GM19467 (cell line): ENCODE results near the gene ABCG4.
"Not testable (repeated sequence)": the region's sequence is repeated elsewhere in the genome, so short reads cannot be mapped to it uniquely, and the experiment has no call there.

Experiments used
- ATAC-seq: cut with Tn5 transposase; IDR thresholded peaks from one replicate; pipeline ENCODE4 v1.9.1; 2021; ENCODE audit warnings: mild to moderate bottlenecking, moderate library complexity; ENCODE audit not compliant: unreplicated experiment

The ABCG4 gene

DNA sequence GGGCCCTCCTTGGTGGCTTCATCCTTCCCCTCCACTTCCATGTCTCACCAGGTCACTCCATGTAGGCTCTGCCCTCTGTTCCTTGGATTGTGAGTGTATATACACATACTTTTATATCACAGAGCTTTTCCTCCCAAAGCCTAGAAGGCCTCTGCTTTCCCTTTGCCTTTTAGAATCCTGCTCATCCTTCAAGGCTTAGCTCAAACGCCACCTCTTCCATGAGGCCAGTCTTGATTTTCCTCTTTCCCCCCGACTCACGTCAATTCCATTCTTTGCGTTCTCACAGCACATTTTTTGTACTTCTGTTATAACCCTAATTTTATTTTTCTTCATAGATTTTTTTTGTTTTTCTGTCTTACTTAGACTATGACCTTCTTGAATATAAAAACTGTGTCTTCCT lies 3.8 kb downstream of the ABCG4 start:
- ATAC-seq, result no peak

DNA sequence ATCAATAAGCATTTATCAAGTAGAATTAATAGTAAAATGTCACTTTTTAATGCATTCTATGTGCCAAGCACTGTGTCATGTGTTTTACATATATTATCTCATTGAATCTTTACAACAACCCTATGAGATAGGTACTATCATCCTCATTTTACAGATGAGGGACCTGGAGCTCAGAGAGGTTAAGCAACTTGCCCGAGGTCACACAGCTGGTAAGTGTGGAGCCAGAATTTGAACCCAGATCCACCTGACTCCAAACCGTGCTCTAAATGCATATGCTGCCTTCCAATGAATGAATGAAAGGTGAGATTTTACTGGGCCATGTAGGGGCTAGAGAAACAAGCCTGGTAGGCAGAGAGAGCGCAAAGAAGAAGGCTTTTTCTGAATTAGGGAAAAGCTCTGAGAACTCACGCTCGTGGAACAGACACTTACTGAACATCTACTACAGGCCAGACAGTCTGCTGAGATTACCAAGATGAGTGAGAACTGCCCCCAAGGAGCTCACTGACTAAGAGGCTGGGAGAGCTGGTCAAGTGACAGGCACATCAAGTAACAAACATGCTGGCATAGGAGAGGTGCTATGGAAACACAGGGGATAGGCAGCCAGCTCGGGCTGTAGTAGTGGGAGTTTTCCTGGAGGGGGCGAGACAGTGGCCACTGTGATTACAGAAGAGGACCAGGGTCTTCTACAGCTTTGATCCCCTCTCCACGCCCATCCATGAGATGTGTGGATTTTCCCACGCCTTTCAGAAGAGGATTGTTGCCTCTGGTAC lies 4.4 kb downstream of the ABCG4 start:
- ATAC-seq, result no peak

DNA sequence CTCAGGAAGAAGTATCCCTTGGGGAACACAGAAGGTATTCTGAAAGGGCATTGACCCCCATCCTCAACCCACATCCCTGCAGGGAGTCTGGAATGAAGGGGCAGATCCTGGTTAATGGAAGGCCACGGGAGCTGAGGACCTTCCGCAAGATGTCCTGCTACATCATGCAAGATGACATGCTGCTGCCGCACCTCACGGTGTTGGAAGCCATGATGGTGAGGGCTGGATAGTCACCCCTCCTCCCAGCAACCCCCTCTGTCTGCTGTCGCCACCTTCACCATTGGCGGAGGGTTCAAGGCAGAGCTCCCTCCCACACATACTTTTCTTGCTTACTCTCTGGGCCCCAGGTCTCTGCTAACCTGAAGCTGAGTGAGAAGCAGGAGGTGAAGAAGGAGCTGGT lies 5.3 kb downstream of the ABCG4 start:
- ATAC-seq, result no peak

DNA sequence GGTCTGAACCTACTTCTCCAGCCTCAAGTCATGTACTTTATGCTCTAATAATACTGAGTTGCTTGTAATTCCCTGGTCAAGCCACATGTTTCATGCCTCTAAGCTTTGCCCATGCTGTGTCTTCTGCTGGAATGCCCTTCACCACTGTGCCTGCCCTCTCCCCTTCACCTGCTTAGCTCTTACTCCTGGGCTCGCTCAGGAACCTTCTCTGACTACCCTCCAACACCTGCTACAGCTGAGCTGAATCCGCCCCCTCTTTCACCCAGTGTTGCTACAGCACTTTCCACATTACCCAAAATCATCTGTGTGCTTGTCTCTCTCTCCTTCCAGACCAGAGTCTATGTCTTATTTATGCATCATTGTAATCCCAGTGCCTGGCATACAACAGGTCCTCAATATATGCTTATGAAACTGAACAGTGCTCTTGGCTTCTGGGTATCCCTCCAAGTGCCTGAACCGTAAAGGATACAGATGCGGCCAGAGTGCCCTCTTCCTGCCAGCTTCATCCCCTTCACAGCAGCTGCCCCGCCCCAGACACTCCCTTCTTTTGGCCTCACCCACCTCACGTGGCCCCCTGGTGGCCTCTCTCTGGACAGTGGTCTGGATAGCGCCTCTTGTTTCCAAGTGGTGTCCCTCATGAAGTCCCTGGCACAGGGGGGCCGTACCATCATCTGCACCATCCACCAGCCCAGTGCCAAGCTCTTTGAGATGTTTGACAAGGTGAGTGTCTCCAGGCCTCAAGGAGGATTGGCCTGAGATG lies 7.1 kb downstream of the ABCG4 start:
- ATAC-seq, result no peak

DNA sequence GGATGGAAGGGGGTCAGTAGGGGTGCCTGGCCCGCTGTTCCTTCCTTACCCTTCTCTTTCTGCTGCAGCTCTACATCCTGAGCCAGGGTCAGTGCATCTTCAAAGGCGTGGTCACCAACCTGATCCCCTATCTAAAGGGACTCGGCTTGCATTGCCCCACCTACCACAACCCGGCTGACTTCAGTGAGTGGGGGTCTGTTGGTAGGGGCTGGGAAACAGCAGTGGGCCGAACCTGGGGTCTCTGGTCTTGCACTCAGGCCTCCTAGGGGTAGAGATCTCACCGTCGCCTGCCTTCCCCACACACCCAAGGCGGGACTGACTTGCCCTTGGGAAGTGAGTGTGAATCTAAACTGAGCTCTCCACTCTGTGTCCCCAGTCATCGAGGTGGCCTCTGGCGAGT lies 7.6 kb downstream of the ABCG4 start:
- no peak for ATAC-seq

DNA sequence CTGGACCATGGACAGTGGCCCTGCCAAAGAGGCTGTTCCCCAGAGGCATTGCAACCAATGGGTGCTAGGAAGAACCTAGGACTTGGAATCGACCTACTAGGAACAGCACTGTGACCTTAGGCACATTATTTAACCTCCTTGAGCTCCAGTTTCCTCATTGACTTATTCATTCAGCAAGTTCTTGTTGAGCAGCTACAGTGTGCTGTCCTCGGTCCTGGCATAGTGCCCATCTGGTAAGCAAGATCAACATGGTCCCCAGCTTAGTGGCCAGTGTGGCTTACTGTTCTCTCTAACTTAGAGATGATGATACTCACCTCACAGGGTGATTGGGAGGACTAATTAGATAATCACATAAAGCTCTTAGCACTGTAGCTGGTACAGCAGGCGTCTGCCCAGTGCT lies 8.2 kb downstream of the ABCG4 start:
- no peak for ATAC-seq

DNA sequence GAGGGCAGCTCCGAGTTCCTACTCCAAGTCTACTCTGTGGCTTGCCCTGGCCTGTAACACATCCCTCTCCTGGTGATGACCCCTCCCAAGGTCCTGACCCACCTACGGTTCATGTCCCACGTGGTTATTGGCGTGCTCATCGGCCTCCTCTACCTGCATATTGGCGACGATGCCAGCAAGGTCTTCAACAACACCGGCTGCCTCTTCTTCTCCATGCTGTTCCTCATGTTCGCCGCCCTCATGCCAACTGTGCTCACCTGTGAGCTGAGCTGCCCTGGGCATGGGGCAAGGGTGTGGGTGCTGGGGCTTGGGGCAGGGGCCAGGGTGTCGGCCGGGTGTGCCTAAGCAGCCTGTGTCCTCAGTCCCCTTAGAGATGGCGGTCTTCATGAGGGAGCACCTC lies 9.6 kb downstream of the ABCG4 start:
- no peak for ATAC-seq

DNA sequence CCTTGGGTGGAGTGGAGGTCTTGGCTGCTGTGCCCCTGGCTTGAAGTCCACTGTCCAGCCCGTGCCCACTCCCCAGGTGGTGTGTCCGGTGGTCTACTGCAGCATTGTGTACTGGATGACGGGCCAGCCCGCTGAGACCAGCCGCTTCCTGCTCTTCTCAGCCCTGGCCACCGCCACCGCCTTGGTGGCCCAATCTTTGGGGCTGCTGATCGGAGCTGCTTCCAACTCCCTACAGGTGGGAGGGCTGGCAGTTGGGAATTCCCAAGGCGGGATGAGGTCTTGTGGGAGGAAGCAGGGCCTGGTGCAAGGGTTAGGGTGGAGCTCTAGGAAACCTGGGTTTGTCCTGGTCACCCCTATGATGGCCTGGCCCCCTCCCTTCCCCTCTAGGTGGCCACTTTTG lies 11.3 kb downstream of the ABCG4 start:
- no peak for ATAC-seq

DNA sequence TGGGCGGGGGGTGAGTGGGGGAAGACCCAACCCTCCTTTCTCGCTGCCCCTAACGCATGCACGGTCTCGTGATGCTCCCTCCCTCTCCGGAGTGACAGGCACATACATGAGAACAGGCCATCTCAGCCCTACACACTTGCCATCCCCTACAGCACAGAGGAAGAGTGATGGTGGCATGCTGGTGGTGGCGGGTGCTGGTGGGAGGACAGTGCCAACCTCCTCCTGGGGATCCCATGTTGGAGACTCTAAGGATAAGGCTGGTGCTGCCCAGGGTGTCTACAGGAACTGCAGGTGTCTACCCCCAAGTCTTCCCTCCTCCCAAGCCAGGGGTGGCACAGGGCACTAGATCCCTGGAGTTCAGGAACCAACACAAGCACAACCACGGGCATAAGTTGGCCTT lies 13.0 kb downstream of the ABCG4 start:
- ATAC-seq, result no peak

DNA sequence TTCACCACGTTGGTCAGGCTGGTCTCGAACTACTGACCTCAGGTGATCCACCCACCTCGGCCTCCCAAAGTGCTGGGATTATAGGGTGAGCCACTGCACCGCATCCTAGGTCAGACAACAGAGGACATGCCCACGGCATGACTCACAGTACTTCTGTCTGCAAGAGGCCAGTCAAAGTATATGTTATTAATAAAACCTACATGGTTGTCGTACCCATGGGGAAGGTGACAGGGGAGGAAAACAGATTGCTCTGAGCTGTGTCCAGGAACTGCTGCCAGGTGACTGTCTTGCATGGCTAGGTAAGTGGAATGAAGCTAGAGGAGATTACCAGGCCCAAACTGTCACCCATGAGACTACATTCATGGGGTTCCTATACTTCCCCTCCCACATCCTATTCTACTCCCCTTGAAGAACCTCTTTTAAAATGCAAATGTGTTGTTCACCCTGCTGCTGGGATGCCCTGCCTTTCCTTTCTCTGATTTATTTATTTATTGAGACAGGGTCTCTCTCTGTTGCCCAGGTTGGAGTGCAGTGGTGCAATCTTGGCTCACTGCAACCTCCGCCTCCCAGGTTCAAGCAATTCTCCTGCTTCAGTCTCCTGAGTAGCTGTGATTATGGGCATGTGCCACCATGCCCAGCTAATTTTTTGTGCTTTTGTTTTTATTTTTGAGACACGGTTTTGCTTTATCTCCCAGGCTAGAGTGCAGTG lies 17.7 kb downstream of the ABCG4 start:
- ATAC-seq, result no peak

DNA sequence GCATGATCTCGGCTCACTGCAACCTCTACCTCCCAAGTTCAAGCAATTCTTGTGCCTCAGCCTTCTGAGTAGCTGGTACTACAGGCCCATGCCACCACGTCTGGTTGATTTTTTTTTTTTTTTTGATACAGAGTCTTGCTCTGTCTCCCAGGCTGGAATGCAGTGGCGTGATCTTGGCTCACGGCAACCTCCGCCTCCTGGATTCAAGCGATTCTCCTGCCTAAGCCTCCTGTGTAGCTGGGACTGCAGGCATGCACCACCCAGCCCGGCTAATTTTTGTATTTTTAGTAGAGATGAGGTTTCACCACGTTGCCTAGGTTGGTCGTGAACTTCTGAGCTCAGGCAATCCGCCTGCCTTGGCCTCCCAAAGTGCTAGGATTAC lies 18.2 kb downstream of the ABCG4 start:
- ATAC-seq, result not testable (repeated sequence)

DNA sequence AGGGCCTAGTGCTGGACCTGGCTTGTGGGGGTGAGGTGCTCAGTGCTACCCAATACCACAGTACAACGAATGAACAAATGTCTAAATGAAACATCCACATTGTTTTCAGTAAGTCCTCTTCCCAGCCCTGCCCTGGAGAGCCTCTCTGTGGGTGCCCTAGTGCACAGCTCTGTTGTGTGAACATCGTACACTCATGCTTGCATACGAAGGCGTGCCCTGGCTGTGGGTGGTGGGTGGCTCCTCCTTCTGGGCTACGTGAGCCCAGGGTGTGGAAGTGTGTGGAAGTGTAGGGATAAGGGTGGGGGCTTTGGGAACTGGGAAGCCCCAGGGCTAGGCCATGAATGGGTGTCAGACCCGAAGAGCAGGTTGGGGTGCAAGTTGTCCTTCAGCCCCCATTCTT lies 19.1 kb downstream of the ABCG4 start:
- no peak for ATAC-seq

DNA sequence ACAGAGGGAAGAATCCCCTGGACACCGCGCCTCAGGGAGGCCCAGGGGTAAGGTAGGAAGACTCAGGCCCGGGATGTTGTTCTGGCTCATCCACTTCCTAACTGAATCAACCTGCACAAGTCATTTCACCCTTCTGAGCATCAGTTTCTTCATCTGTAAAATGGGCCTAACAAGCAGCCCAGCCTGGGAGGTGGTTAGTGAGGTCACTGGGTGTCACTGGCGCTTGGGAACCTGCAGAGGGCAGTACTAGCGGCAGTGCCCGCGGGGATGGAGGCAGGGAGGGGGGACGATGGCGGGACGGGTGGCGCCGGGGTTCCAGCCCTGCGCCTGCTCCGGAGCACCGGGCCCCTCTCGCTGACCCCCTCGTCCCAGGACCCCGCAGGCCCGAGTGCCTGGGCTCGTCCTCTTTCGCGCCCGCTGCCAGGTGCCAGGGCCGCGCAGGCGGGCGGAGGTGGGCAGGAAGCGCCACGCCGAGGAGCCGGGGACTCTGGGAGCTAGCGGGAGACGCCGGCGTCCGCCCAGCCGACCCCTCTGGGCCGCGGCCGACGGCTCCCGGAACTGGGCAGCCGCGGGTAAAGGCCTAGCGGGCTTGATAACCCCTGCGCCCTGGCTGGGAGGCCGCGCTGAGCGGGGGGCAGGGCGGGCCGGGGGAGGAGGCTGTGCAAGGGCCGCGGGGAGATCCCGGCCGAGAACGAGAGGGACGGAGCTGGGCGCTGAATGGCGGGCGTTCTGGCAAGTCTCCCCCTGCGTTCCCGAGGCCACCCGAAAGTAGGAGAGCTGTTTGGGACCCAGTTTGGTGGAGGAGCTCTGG lies 19.8 kb downstream of the ABCG4 start, which contains the start of gene NLRX1:
NLRX1 (plus strand) TSS at position 255 of the 811 bp plus-strand sequence. CDS start 2,679 bp downstream, outside the sequence.
- peak; percentile 88 for ATAC-seq

DNA sequence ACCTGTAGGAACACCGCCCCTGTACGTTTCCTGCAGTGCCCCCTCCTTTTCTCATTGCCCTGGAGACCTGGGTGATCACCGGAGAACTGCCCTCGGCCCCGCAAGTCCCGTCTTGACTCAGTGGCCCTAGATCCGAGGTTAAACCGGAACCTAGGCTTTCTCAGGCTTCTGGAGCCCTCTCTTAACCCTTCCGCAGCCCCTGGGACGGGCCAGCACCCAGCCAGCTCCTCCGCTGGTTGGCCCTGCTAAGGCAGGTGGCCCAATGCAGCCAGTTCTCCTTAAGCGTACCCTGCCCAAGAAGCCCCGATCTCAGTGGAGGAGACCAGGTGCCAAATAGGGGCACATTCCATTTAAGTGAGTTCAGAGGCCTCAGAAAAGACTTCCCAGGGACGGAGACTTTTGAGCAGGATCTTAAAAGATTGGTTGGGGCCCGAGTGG lies 20.4 kb downstream of the ABCG4 start:
- peak; percentile 19 for ATAC-seq

DNA sequence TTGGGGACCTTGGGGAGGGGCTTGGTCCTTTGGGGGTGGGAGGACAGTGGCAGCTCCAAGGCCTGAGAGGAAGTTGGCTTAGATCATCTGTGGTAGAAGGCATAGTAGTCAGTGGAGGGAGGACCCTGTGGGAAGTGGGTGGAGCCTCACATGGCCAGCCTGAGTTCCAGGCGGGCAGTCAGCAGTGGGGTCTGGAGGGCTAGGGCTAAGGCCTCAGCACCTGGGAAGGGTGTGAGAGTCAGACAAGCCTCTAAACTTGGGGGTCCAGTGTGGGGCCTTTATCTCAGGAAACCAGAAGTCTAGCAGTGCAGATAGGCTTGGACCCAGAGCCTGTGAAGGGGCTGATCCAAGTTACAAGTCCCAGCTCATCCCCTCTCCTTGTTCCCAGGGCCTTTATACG lies 23.7 kb downstream of the ABCG4 start:
- no peak for ATAC-seq

DNA sequence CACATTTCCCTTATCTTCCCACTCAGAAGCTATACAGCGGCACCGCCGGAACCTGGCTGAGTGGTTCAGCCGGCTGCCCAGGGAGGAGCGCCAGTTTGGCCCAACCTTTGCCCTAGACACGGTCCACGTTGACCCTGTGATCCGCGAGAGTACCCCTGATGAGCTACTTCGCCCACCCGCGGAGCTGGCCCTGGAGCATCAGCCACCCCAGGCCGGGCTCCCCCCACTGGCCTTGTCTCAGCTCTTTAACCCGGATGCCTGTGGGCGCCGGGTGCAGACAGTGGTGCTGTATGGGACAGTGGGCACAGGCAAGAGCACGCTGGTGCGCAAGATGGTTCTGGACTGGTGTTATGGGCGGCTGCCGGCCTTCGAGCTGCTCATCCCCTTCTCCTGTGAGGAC lies 24.6 kb downstream of the ABCG4 start:
- no peak for ATAC-seq

DNA sequence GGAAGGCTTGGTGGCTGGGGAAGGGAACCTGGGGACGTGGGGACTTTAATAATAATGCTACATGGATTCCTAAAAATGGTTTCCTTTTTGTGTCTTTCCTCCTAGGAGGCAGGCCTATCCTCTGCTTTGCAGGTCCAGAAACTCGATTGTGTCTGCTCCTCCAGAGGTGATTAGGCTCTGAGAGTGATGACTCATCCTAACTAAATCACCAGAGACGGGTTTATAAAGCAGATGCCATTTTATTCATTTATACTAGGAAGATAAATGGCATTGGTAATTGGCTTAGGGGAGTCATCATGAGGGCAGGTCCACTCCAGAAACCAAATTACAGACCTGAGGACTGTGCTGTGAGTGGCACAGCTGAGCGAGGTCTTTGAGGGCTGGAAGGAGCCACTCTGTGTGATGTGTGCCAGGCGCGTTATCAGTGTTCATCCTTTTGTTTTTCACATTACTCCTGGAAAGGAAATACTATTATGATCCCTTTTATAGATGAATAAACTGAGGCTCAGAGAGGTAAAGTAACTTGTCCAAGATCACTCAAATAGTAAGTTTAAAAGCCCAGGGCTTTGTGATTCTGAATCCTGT lies 26.7 kb downstream of the ABCG4 start:
- ATAC-seq, result no peak

DNA sequence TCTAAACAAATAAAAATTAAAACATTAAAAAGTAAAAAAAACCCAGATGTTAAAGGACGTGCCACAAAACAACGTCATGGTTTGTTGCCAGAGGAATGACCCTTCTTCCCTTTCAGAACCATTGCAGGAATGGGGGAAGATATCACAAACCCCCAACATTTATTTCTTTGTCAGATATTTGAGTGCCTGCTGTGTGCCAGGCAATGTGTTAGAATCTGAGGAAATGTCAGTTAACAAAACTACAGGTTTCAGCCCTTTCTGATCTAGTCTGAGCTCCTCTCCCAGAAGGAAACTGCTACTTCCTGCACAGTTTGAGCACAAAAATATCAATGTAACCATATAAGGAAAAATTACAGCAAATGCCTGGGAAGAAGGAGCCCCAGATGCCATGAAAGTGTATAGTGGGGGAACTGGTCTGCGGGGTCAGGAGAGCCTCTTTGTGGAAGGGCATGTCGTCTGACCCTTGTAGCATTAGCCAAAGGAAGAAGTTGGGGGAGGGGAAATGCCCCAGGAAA lies 29.4 kb downstream of the ABCG4 start:
- no peak for ATAC-seq

DNA sequence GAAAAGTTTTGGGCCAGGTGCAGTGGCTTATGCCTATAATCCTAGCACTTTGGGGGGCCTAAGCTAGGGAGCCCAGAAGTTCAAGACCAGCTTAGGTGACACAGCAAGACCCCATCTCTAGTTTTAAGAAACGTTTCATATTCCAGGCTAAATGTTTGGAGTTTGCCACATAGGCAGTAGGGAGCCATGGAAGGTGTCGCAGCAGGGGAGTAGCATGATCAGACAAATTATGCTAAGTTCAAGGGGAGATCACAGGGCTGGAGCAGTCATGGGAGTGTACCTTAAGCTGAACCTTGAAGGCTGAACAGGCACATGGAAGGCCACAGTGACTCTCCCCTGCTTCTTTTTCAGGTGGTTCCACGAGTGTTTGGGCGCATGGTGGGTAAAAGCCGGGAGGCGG lies 30.5 kb downstream of the ABCG4 start:
- no peak for ATAC-seq

DNA sequence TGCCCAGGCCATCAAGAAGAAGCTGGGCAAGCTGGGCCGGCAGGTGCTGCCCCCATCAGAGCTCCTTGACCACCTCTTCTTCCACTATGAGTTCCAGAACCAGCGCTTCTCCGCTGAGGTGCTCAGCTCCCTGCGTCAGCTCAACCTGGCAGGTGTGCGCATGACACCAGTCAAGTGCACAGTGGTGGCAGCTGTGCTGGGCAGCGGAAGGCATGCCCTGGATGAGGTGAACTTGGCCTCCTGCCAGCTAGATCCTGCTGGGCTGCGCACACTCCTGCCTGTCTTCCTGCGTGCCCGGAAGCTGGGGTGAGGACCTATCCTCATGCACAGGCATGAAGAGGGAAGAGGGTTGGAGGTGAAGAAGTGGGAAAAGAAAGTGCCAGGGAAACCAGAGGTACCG lies 31.1 kb downstream of the ABCG4 start:
- ATAC-seq, result no peak
